ENCODE measurements around the gene MFSD6. TPM values are rescaled to one million over a fixed set of nuclear protein-coding genes. Genes with fewer than 3 reads are reported as not detected.

The MFSD6 gene
- total RNA-seq, 4 donors from 2014 or later: 132 to 189 (median 182) TPM

GRCh38 chr2:190449925-190450324, 41.8 kb downstream of the MFSD6 start:
- no peak overlapping the region for H3K4me3 ChIP-seq (replicated peaks in 1 of 3)
- intact Hi-C loops (cut with DNase I): no loop called here
- no peak for DNase-seq
- H3K9me3 ChIP-seq: no peaks in the 10 kb centered on the region
- no peaks in the 10 kb centered on the region for H3K36me3 ChIP-seq
- TF ChIP-seq CTCF (IDR thresholded peaks at IDR 0.05) (no peak), POLR2A (IDR thresholded peaks at IDR 0.05) (no peak)
- WGBS, 2 donors: 98% methylated on average over 3 of the region's 3 CpGs
- H3K27me3 ChIP-seq: no peaks in the 10 kb centered on the region
- peaks cover 23 to 35% of the 10 kb centered on the region in 2 donors for H3K4me1 ChIP-seq
- H3K27ac ChIP-seq: no peak overlapping the region

GRCh38 chr2:190450363-190450762, 42.2 kb downstream of the MFSD6 start:
- TF ChIP-seq POLR2A (IDR thresholded peaks at IDR 0.05): no peak
- no peak for TF ChIP-seq CTCF (IDR thresholded peaks at IDR 0.05)
- H3K36me3 ChIP-seq: no peaks in the 10 kb centered on the region
- intact Hi-C loops (cut with DNase I): no loop called here
- H3K4me1 ChIP-seq: peaks cover 18 to 30% of the 10 kb centered on the region in 2 donors
- H3K27me3 ChIP-seq: no peaks in the 10 kb centered on the region
- no peak for DNase-seq
- no peaks in the 10 kb centered on the region for H3K9me3 ChIP-seq
- H3K4me3 ChIP-seq (replicated peaks in 1 of 3): no peak overlapping the region
- 96 to 98% methylated on average over 2 of the region's 2 CpGs for WGBS, 2 donors
- no peak overlapping the region for H3K27ac ChIP-seq

- no peak for DNase-seq
- H3K27ac ChIP-seq: no peak overlapping the region
- peaks cover 5 to 17% of the 10 kb centered on the region in 2 donors for H3K4me1 ChIP-seq
- no peaks in the 10 kb centered on the region for H3K9me3 ChIP-seq
- TF ChIP-seq CTCF (IDR thresholded peaks at IDR 0.05): no peak
- TF ChIP-seq POLR2A (IDR thresholded peaks at IDR 0.05): no peak
- no peak overlapping the region for H3K4me3 ChIP-seq (replicated peaks in 1 of 3)
- intact Hi-C loops (cut with DNase I): no loop called here
- no peaks in the 10 kb centered on the region for H3K27me3 ChIP-seq
- H3K36me3 ChIP-seq: no peaks in the 10 kb centered on the region
- 83 to 84% methylated on average over 2 of the region's 2 CpGs for WGBS, 2 donors
Observed at GRCh38 chr2:190451561-190452176, 43.5 kb downstream of the MFSD6 start.

GRCh38 chr2:190452433-190452832, 44.3 kb downstream of the MFSD6 start:
- WGBS, 2 donors: 89 to 93% methylated on average over 1 of the region's 1 CpG
- H3K4me1 ChIP-seq: peaks cover 0 to 9% of the 10 kb centered on the region in 2 donors
- intact Hi-C loops (cut with DNase I): no loop called here
- H3K36me3 ChIP-seq: no peaks in the 10 kb centered on the region
- DNase-seq: no peak
- no peak overlapping the region for H3K4me3 ChIP-seq (replicated peaks in 1 of 3)
- no peaks in the 10 kb centered on the region for H3K27me3 ChIP-seq
- H3K27ac ChIP-seq: no peak overlapping the region
- TF ChIP-seq CTCF (IDR thresholded peaks at IDR 0.05): no peak
- TF ChIP-seq POLR2A (IDR thresholded peaks at IDR 0.05): no peak
- H3K9me3 ChIP-seq: no peaks in the 10 kb centered on the region

GRCh38 chr2:190454795-190455194, 46.6 kb downstream of the MFSD6 start:
- Histone ChIP-seq H3K27me3 (no peaks in the 10 kb centered on the region), H3K27ac (no peak overlapping the region), H3K4me1 (peaks cover 6 to 9% of the 10 kb centered on the region in 2 donors), H3K36me3 (no peaks in the 10 kb centered on the region), H3K9me3 (no peaks in the 10 kb centered on the region), H3K4me3 (replicated peaks in 1 of 3) (no peak overlapping the region)
- no peak for TF ChIP-seq POLR2A (IDR thresholded peaks at IDR 0.05)
- TF ChIP-seq CTCF (IDR thresholded peaks at IDR 0.05): no peak
- intact Hi-C loops (cut with DNase I): no loop called here
- DNase-seq: no peak
- 96 to 98% methylated on average over 2 of the region's 2 CpGs for WGBS, 2 donors

All from thyroid gland (tissue), 4 donors.